Neural cell (in vitro differentiated cells): ENCODE measurements around the gene KAT2A. TPM values are rescaled to one million over a fixed set of nuclear protein-coding genes. Genes with fewer than 3 reads are reported as not detected.
A peak's percentile ranks its signal among the peaks of the same experiment; 100 is the strongest.

Source experiments
- H2AFZ ChIP-seq: fragments of 200-600, 300-800 bp; sonication (generic), shearing (Covaris generic); 2 replicates; pipeline ENCODE4 v1.6.0; 2014; ENCODE audit warnings: low read depth, mild to moderate bottlenecking, antibody characterized with exemption, low read length, moderate library complexity
- H3F3A ChIP-seq: fragments of 200-600 bp; shearing (Covaris generic); 2 replicates; pipeline ENCODE4 v1.6.1; 2016; ENCODE audit warnings: mild to moderate bottlenecking, moderate library complexity, mixed read lengths, antibody characterized with exemption, low read length; ENCODE audit not compliant: insufficient read depth, poor library complexity, severe bottlenecking
- H3K27ac ChIP-seq: fragments of 200-600, 300-800 bp; sonication (generic), shearing (Covaris generic); 2 replicates; pipeline ENCODE4 v1.5.1; 2014; ENCODE audit warnings: mild to moderate bottlenecking, low read length, moderate library complexity
- H3K27me3 ChIP-seq: fragments of 300-800, 200-600 bp; sonication (generic), shearing (Covaris generic); 2 replicates; pipeline ENCODE4 v1.6.0; 2014; ENCODE audit warnings: mild to moderate bottlenecking, low read depth, low read length, moderate library complexity; ENCODE audit not compliant: insufficient read depth
- H3K36me3 ChIP-seq: fragments of 300-800, 200-600 bp; sonication (generic), shearing (Covaris generic); 2 replicates; pipeline ENCODE4 v1.5.1; 2014; ENCODE audit warnings: mild to moderate bottlenecking, antibody characterized with exemption, low read length, moderate library complexity; ENCODE audit not compliant: insufficient read depth
- H3K4me2 ChIP-seq: fragments of 300-800, 200-600 bp; sonication (generic), shearing (Covaris generic); 2 replicates; pipeline ENCODE4 v1.6.0; 2014; ENCODE audit warnings: mild to moderate bottlenecking, low read length
- H3K4me3 ChIP-seq: fragments of 300-800, 200-600 bp; sonication (generic), shearing (Covaris generic); 2 replicates; pipeline ENCODE4 v1.5.1; 2014; ENCODE audit warnings: mild to moderate bottlenecking, low read length, moderate library complexity
- H3K79me2 ChIP-seq: fragments of 200-600 bp; shearing (Covaris generic); replicated peaks from 2 replicates; pipeline ENCODE4 v1.6.0; 2014; ENCODE audit warnings: mild to moderate bottlenecking, low read length, moderate library complexity; ENCODE audit not compliant: insufficient read depth
- H3K9ac ChIP-seq: fragments of 300-800, 200-600 bp; sonication (generic), shearing (Covaris generic); 2 replicates; pipeline ENCODE4 v1.6.1; 2016; ENCODE audit warnings: mild to moderate bottlenecking, low read length, mixed read lengths
- H3K9me2 ChIP-seq: fragments of 200-600 bp; shearing (Covaris generic); 2 replicates; pipeline ENCODE4 v1.6.1; 2016; ENCODE audit warnings: mild to moderate bottlenecking, low read length, mixed read lengths; ENCODE audit not compliant: insufficient read depth
- H3K9me3 ChIP-seq: fragments of 200-600, 300-800 bp; sonication (generic), shearing (Covaris generic); 2 replicates; pipeline ENCODE4 v1.6.1; 2016; ENCODE audit warnings: mild to moderate bottlenecking, mixed run types, low read length, moderate library complexity, mixed read lengths
- H4K20me1 ChIP-seq: fragments of 200-600 bp; shearing (Covaris generic); 2 replicates; pipeline ENCODE4 v1.6.1; 2016; ENCODE audit warnings: mild to moderate bottlenecking, mixed run types; ENCODE audit not compliant: insufficient read depth
- EP300 ChIP-seq: fragments of 450-650 bp; conservative IDR thresholded peaks from 2 replicates; pipeline ENCODE4 v1.6.1; 2014; ENCODE audit warnings: antibody characterized with exemption, mild to moderate bottlenecking, moderate library complexity; ENCODE audit not compliant: poor library complexity, severe bottlenecking
- EZH2 ChIP-seq: fragments of 200-600, 300-800 bp; shearing (Covaris generic), sonication (generic); IDR thresholded peaks from 2 replicates; pipeline ENCODE4 v1.6.1; 2014; ENCODE audit warnings: antibody characterized with exemption, low read length, borderline replicate concordance, mild to moderate bottlenecking; ENCODE audit not compliant: insufficient read depth, poor library complexity, severe bottlenecking
- MXI1 ChIP-seq: fragments of 450-650 bp; conservative IDR thresholded peaks from 2 replicates; pipeline ENCODE4 v1.6.1; 2014; ENCODE audit warnings: antibody characterized with exemption, mild to moderate bottlenecking; ENCODE audit not compliant: poor library complexity, severe bottlenecking
- POLR2AphosphoS5 ChIP-seq: IDR thresholded peaks from 2 replicates; pipeline ENCODE4 v1.6.1; 2012
- RAD21 ChIP-seq: fragments of 450-650 bp; conservative IDR thresholded peaks from 2 replicates; pipeline ENCODE4 v1.6.1; 2014; ENCODE audit warnings: antibody characterized with exemption, mild to moderate bottlenecking, moderate library complexity
- SMC3 ChIP-seq: fragments of 450-650 bp; conservative IDR thresholded peaks from 2 replicates; pipeline ENCODE4 v1.6.1; 2014; ENCODE audit warnings: antibody characterized with exemption, mild to moderate bottlenecking, moderate library complexity; ENCODE audit not compliant: poor library complexity
- TAF1 ChIP-seq: IDR thresholded peaks from 2 replicates; pipeline ENCODE4 v1.6.1; 2012; ENCODE audit warnings: low read depth
- polyA plus RNA-seq: library from polyadenylated mRNA; depleted of rRNA; stranded (reverse); fragments of >200 nt; gene quantifications from 2 replicates; pipeline ENCODE4 v1.2.3, GENCODE V29; 2014
- TF ChIP-seq, protein P1 (sequence below): fragments of 450-650 bp; IDR thresholded peaks from 2 replicates; pipeline ENCODE4 v1.5.1; 2014; ENCODE audit warnings: antibody characterized with exemption, mild to moderate bottlenecking, moderate library complexity; ENCODE audit not compliant: poor library complexity, severe bottlenecking
- TF ChIP-seq, protein P2 (sequence below): IDR thresholded peaks from 2 replicates; pipeline ENCODE4 v1.6.1; 2012; ENCODE audit warnings: borderline replicate concordance

Gene KAT2A
- polyA plus RNA-seq, 1 donor from 2014 or later = 39.9 TPM

DNA sequence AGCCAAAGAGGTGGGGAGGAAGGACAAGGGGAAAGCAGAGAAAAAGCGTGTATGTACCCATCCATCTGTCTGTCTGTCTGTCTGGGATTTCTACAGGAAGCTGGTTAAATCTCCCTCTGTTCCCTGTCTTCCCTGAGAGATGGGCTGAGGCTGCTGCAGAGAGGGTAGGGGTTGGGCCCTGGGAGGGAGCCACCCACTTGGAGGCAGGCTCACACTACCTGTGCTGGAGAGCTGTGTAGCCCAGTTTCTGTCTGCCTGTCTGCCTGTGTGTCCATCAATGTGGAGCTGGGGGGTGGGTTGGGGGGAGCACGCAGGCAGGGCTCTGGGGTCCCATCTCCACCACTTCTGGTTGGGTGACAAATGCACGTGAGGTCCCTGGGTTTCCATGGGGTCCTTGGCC lies 52.2 kb downstream of the KAT2A start:
- no peak overlapping the region for H3K4me3 ChIP-seq
- H3K27ac ChIP-seq = no peak overlapping the region
- H3K4me2 ChIP-seq = no peak overlapping the region
- H3K79me2 ChIP-seq = no peaks in the 10 kb centered on the region
- H2AFZ ChIP-seq = no peak overlapping the region
- peaks cover 37% of the 10 kb centered on the region for H3K27me3 ChIP-seq
- no peaks in the 10 kb centered on the region for H4K20me1 ChIP-seq
- H3K36me3 ChIP-seq = no peaks in the 10 kb centered on the region
- H3K9ac ChIP-seq = no peak overlapping the region
- H3F3A ChIP-seq = no peaks in the 10 kb centered on the region
- TF ChIP-seq MXI1 (no peak), TAF1 (no peak)
- H3K9me3 ChIP-seq = no peaks in the 10 kb centered on the region
- H3K9me2 ChIP-seq = no peaks in the 10 kb centered on the region

DNA sequence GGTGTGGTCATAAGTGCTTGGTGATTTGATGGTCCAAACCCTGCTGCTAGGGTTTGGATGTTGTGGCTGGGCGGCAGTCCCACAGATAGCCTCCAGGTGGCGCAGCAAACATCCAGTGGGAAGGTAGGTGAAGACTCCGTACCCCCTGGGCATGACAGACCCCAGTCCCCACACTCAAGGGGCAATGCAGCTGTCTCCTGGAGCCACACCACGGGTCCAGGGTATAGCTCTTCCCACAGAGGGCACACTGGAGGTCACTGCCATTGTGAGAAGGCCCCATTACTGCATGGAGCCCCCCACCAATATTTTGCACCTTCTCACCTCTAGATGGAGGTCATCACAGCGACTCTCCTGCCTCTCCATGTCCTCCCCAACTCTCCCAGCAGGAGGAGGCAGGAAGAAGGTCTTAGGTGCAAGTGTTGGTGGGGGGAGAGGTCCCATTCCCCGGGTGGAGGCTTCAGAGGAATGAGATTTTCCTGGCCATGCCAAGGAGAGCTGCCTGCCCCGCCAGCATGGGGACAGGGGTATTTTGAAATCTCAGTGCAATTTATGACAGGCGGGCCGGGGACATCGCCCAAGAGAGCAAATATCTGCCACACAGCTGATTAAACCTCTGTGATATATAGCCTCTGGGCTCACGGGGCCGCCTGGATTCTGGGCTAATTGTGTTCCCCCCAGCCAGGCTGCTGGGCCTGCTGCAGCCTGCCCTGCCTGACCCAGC lies 53.6 kb downstream of the KAT2A start:
- H3K36me3 ChIP-seq = no peaks in the 10 kb centered on the region
- TF ChIP-seq SMC3 = peak; percentile 41
- TF ChIP-seq POLR2AphosphoS5 = no peak
- TF ChIP-seq, protein P1, sequence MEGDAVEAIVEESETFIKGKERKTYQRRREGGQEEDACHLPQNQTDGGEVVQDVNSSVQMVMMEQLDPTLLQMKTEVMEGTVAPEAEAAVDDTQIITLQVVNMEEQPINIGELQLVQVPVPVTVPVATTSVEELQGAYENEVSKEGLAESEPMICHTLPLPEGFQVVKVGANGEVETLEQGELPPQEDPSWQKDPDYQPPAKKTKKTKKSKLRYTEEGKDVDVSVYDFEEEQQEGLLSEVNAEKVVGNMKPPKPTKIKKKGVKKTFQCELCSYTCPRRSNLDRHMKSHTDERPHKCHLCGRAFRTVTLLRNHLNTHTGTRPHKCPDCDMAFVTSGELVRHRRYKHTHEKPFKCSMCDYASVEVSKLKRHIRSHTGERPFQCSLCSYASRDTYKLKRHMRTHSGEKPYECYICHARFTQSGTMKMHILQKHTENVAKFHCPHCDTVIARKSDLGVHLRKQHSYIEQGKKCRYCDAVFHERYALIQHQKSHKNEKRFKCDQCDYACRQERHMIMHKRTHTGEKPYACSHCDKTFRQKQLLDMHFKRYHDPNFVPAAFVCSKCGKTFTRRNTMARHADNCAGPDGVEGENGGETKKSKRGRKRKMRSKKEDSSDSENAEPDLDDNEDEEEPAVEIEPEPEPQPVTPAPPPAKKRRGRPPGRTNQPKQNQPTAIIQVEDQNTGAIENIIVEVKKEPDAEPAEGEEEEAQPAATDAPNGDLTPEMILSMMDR = peak; percentile 59
- no peak overlapping the region for H2AFZ ChIP-seq
- H3K9me2 ChIP-seq = no peaks in the 10 kb centered on the region
- no peak overlapping the region for H3K4me3 ChIP-seq
- H3K27me3 ChIP-seq = peaks cover 23% of the 10 kb centered on the region
- H3K9me3 ChIP-seq = no peaks in the 10 kb centered on the region
- no peaks in the 10 kb centered on the region for H3F3A ChIP-seq
- no peak overlapping the region for H3K9ac ChIP-seq
- no peaks in the 10 kb centered on the region for H3K79me2 ChIP-seq
- no peak overlapping the region for H3K27ac ChIP-seq
- H3K4me2 ChIP-seq = no peak overlapping the region
- H4K20me1 ChIP-seq = no peaks in the 10 kb centered on the region

DNA sequence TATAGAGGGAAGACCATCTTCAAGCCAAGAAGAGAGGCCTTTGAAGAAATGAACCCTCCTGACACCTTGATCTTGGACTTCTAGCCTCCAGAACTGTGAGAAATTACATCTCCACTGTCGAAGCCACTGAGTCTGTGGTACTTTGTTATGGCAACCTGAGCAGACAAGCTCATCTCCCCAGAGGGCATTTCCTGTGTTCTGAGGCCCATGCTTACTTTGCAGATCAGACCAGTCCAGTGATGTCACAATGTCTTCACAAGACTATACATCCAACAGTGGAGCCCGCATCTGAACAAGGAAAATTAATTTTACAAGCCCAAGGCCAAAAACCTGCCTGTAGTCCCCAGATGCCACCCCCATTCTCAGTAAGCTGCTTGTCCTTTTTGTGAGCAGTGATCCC lies 56.0 kb downstream of the KAT2A start:
- Histone ChIP-seq H3K79me2 (no peaks in the 10 kb centered on the region), H3K9ac (no peak overlapping the region), H3K27ac (no peak overlapping the region), H3K27me3 (no peaks in the 10 kb centered on the region), H3K4me3 (no peak overlapping the region), H3F3A (no peaks in the 10 kb centered on the region), H2AFZ (no peak overlapping the region), H3K4me2 (no peak overlapping the region), H4K20me1 (no peaks in the 10 kb centered on the region), H3K9me3 (no peaks in the 10 kb centered on the region), H3K9me2 (no peaks in the 10 kb centered on the region), H3K36me3 (no peaks in the 10 kb centered on the region)
- TF ChIP-seq MXI1 (no peak), POLR2AphosphoS5 (no peak), EP300 (no peak), EZH2 (no peak), SMC3 (no peak), TAF1 (no peak), RAD21 (no peak)
- TF ChIP-seq, protein P2, sequence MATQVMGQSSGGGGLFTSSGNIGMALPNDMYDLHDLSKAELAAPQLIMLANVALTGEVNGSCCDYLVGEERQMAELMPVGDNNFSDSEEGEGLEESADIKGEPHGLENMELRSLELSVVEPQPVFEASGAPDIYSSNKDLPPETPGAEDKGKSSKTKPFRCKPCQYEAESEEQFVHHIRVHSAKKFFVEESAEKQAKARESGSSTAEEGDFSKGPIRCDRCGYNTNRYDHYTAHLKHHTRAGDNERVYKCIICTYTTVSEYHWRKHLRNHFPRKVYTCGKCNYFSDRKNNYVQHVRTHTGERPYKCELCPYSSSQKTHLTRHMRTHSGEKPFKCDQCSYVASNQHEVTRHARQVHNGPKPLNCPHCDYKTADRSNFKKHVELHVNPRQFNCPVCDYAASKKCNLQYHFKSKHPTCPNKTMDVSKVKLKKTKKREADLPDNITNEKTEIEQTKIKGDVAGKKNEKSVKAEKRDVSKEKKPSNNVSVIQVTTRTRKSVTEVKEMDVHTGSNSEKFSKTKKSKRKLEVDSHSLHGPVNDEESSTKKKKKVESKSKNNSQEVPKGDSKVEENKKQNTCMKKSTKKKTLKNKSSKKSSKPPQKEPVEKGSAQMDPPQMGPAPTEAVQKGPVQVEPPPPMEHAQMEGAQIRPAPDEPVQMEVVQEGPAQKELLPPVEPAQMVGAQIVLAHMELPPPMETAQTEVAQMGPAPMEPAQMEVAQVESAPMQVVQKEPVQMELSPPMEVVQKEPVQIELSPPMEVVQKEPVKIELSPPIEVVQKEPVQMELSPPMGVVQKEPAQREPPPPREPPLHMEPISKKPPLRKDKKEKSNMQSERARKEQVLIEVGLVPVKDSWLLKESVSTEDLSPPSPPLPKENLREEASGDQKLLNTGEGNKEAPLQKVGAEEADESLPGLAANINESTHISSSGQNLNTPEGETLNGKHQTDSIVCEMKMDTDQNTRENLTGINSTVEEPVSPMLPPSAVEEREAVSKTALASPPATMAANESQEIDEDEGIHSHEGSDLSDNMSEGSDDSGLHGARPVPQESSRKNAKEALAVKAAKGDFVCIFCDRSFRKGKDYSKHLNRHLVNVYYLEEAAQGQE = no peak
- TF ChIP-seq, protein P1 = no peak
